GM12878 (cell line): Measurements from ENCODE around the gene ADORA2B. TPM values are rescaled to one million over a fixed set of nuclear protein-coding genes. Genes with fewer than 3 reads are reported as not detected.

Source experiments
- polyA plus RNA-seq, 11 experiments: library from polyadenylated mRNA; depleted of rRNA in 4 of 11; unstranded in 6 of 11; stranded (reverse) in 5 of 11; fragments of >200 nt; fragmentation: Nextera tagmentation in 4 of 11; fragmentation: Illumina TruSeq in 1 of 11; extraction: Ambion mirVana in 4 of 11; extraction: Trizol in 1 of 11; gene quantifications; 1 replicate in 1 of 11; 2 replicates in 10 of 11; pipeline versions ENCODE4 v1.2.1 to v1.2.3, GENCODE V29; 2011 to 2016; ENCODE audit warnings: inconsistent platforms in 2 of 11, missing spikeins in 2 of 11, low read depth in 1 of 11
- total RNA-seq, 4 experiments: library from RNA; depleted of rRNA in 3 of 4; stranded (reverse); fragments of >200 nt in 3 of 4; fragmentation: Illumina TruSeq in 1 of 4; extraction: Trizol in 1 of 4; gene quantifications; 2 replicates each; pipeline versions ENCODE4 v1.2.1 to v1.2.3, GENCODE V29; 2013 to 2021

ADORA2B gene
- total and polyA plus RNA-seq, 10 of the 15 experiments (the other 5 are each of a cell fraction or from before 2014, with no cell fraction given), result 0.05 to 0.42 (median 0.17) TPM

Other genes starting within 250 kb of the ADORA2B start
- 19.3 and 22.8 TPM in 2 replicates for gene ZNF286A, start 245.4 kb upstream of the ADORA2B start, total RNA-seq (2014; rRNA removed)
- gene ZNF286A, start 245.4 kb upstream of the ADORA2B start, total RNA-seq (2014; rRNA removed; fragmentation: Illumina TruSeq; extraction: Trizol), result 27.5 and 31.2 TPM in 2 replicates
- gene ZNF286A, start 245.4 kb upstream of the ADORA2B start, total RNA-seq (2021), result 20.1 and 23.7 TPM in 2 replicates
- 17.0 and 24.2 TPM in 2 replicates for gene ZNF286A, start 245.4 kb upstream of the ADORA2B start, polyA plus RNA-seq (2011; rRNA removed)
- gene ZNF286A, start 245.4 kb upstream of the ADORA2B start, polyA plus RNA-seq (2014; fragmentation: Illumina TruSeq; extraction: Trizol), result 25.5 and 29.9 TPM in 2 replicates
- 10 to 100 TPM in 1 of 2 experiments, 1 to 10 TPM in 1; 8.1 to 12.1 TPM for gene ZNF286A, start 245.4 kb upstream of the ADORA2B start, polyA plus RNA-seq (2014; fragmentation: Nextera tagmentation; extraction: Ambion mirVana)
- 8.5 and 19.8 TPM in 2 replicates for gene ZNF286A, start 245.4 kb upstream of the ADORA2B start, polyA plus RNA-seq (2014; rRNA removed)
- gene ZNF286A, start 245.4 kb upstream of the ADORA2B start, polyA plus RNA-seq (2016; fragmentation: Nextera tagmentation; extraction: Ambion mirVana), result 10 to 100 TPM; 12.8 to 14.8 TPM
- gene TBC1D26, start 212.8 kb upstream of the ADORA2B start, total RNA-seq (2014; rRNA removed), result not detected in 2 replicates
- gene TBC1D26, start 212.8 kb upstream of the ADORA2B start, total RNA-seq (2014; rRNA removed; fragmentation: Illumina TruSeq; extraction: Trizol), result not detected in 2 replicates
- gene TBC1D26, start 212.8 kb upstream of the ADORA2B start, total RNA-seq (2021), result not detected in 2 replicates
- gene TBC1D26, start 212.8 kb upstream of the ADORA2B start, polyA plus RNA-seq (2011; rRNA removed), result 0.07 and 0.17 TPM in 2 replicates
- gene TBC1D26, start 212.8 kb upstream of the ADORA2B start, polyA plus RNA-seq (2014; fragmentation: Illumina TruSeq; extraction: Trizol), result not detected in 2 replicates
- not detected for gene TBC1D26, start 212.8 kb upstream of the ADORA2B start, polyA plus RNA-seq (2014; fragmentation: Nextera tagmentation; extraction: Ambion mirVana)
- 0.05 TPM in 1 of 2 replicates, not detected in the other for gene TBC1D26, start 212.8 kb upstream of the ADORA2B start, polyA plus RNA-seq (2014; rRNA removed)
- gene TBC1D26, start 212.8 kb upstream of the ADORA2B start, polyA plus RNA-seq (2016; fragmentation: Nextera tagmentation; extraction: Ambion mirVana), result under 1 TPM in 1 of 2 experiments, not detected in 1; 0.10 TPM
- gene ZSWIM7, start 54.6 kb downstream of the ADORA2B start, total RNA-seq (2014; rRNA removed), result 10.5 and 10.8 TPM in 2 replicates
- gene ZSWIM7, start 54.6 kb downstream of the ADORA2B start, total RNA-seq (2014; rRNA removed; fragmentation: Illumina TruSeq; extraction: Trizol), result 5.9 and 7.1 TPM in 2 replicates
- 8.2 and 8.6 TPM in 2 replicates for gene ZSWIM7, start 54.6 kb downstream of the ADORA2B start, total RNA-seq (2021)
- gene ZSWIM7, start 54.6 kb downstream of the ADORA2B start, polyA plus RNA-seq (2011; rRNA removed), result 9.8 and 10.7 TPM in 2 replicates
- gene ZSWIM7, start 54.6 kb downstream of the ADORA2B start, polyA plus RNA-seq (2014; fragmentation: Illumina TruSeq; extraction: Trizol), result 7.0 and 11.2 TPM in 2 replicates
- gene ZSWIM7, start 54.6 kb downstream of the ADORA2B start, polyA plus RNA-seq (2014; fragmentation: Nextera tagmentation; extraction: Ambion mirVana), result 1 to 10 TPM; 7.2 to 9.2 TPM
- 14.6 and 17.9 TPM in 2 replicates for gene ZSWIM7, start 54.6 kb downstream of the ADORA2B start, polyA plus RNA-seq (2014; rRNA removed)
- gene ZSWIM7, start 54.6 kb downstream of the ADORA2B start, polyA plus RNA-seq (2016; fragmentation: Nextera tagmentation; extraction: Ambion mirVana), result 10 to 100 TPM; 25.8 to 26.6 TPM
- gene TTC19, start 54.7 kb downstream of the ADORA2B start, total RNA-seq (2014; rRNA removed), result 25.1 and 28.4 TPM in 2 replicates
- 18.5 and 19.2 TPM in 2 replicates for gene TTC19, start 54.7 kb downstream of the ADORA2B start, total RNA-seq (2014; rRNA removed; fragmentation: Illumina TruSeq; extraction: Trizol)
- gene TTC19, start 54.7 kb downstream of the ADORA2B start, total RNA-seq (2021), result 18.4 and 21.2 TPM in 2 replicates
- 5.3 and 8.9 TPM in 2 replicates for gene TTC19, start 54.7 kb downstream of the ADORA2B start, polyA plus RNA-seq (2011; rRNA removed)
- gene TTC19, start 54.7 kb downstream of the ADORA2B start, polyA plus RNA-seq (2014; fragmentation: Illumina TruSeq; extraction: Trizol), result 21.0 and 26.5 TPM in 2 replicates
- gene TTC19, start 54.7 kb downstream of the ADORA2B start, polyA plus RNA-seq (2014; fragmentation: Nextera tagmentation; extraction: Ambion mirVana), result 10 to 100 TPM in 1 of 2 experiments, 1 to 10 TPM in 1; 8.3 to 12.3 TPM
- 10.8 and 14.0 TPM in 2 replicates for gene TTC19, start 54.7 kb downstream of the ADORA2B start, polyA plus RNA-seq (2014; rRNA removed)
- 10 to 100 TPM; 26.7 to 29.8 TPM for gene TTC19, start 54.7 kb downstream of the ADORA2B start, polyA plus RNA-seq (2016; fragmentation: Nextera tagmentation; extraction: Ambion mirVana)